Ishikawa (cell line): ENCODE results near the gene CDK5.

Experiments
- CEBPB ChIP-seq: IDR thresholded peaks from 2 replicates; pipeline ENCODE4 v1.6.1; 2012
- CREB1 ChIP-seq: IDR thresholded peaks from 2 replicates; pipeline ENCODE4 v1.6.1; 2012; ENCODE audit warnings: low read depth
- EGR1 ChIP-seq: IDR thresholded peaks from 2 replicates; pipeline ENCODE4 v1.6.1; 2012
- EP300 ChIP-seq: IDR thresholded peaks from 2 replicates; pipeline ENCODE4 v1.6.1; 2012; ENCODE audit warnings: borderline replicate concordance
- FOXM1 ChIP-seq: IDR thresholded peaks from 2 replicates; pipeline ENCODE4 v1.6.1; 2012; ENCODE audit warnings: low read depth, borderline replicate concordance
- MAX ChIP-seq: IDR thresholded peaks from 2 replicates; pipeline ENCODE4 v1.6.1; 2012
- NFIC ChIP-seq: IDR thresholded peaks from 2 replicates; pipeline ENCODE4 v1.6.1; 2012
- RAD21 ChIP-seq: IDR thresholded peaks from 2 replicates; pipeline ENCODE4 v1.6.1; 2012; ENCODE audit warnings: low read depth
- REST ChIP-seq: IDR thresholded peaks from 2 replicates; pipeline ENCODE4 v1.6.1; 2012; ENCODE audit warnings: low read depth, mild to moderate bottlenecking
- TAF1 ChIP-seq: IDR thresholded peaks from 2 replicates; pipeline ENCODE4 v1.6.1; 2012; ENCODE audit warnings: low read depth, mild to moderate bottlenecking
- TCF12 ChIP-seq: IDR thresholded peaks from 2 replicates; pipeline ENCODE4 v1.6.1; 2012; ENCODE audit warnings: low read depth
- TEAD4 ChIP-seq: IDR thresholded peaks from 2 replicates; pipeline ENCODE4 v1.6.1; 2012
- USF1 ChIP-seq: IDR thresholded peaks from 2 replicates; pipeline ENCODE4 v1.6.1; 2012
- YY1 ChIP-seq: IDR thresholded peaks from 2 replicates; pipeline ENCODE4 v1.6.1; 2012; ENCODE audit warnings: low read depth
- ZBTB7A ChIP-seq: IDR thresholded peaks from 2 replicates; pipeline ENCODE4 v1.6.1; 2012; ENCODE audit warnings: low read depth

The CDK5 gene

GRCh38 chr7:151013733-151014497, 43.8 kb downstream of the CDK5 start:
- TF ChIP-seq TEAD4 (no peak), EP300 (no peak), EGR1 (no peak), FOXM1 (no peak), YY1 (no peak), ZBTB7A (no peak), CREB1 (no peak), REST (no peak), MAX (no peak), TCF12 (no peak), CEBPB (no peak), USF1 (no peak), TAF1 (no peak), NFIC (no peak), RAD21 (no peak)

GRCh38 chr7:151013356-151013732, 44.4 kb downstream of the CDK5 start:
- TF ChIP-seq MAX (no peak), TAF1 (no peak), FOXM1 (no peak), EGR1 (no peak), CREB1 (no peak), NFIC (no peak), USF1 (no peak), REST (no peak), RAD21 (no peak), TEAD4 (no peak), ZBTB7A (no peak), CEBPB (no peak), EP300 (no peak), TCF12 (no peak)

GRCh38 chr7:151012911-151013347, 44.8 kb downstream of the CDK5 start:
- TF ChIP-seq RAD21: peak; percentile 33; the same call in 1 of the 2 replicates
- TF ChIP-seq CEBPB: no peak

GRCh38 chr7:151012031-151012692, 45.5 kb downstream of the CDK5 start:
- no peak for TF ChIP-seq YY1
- no peak for TF ChIP-seq TCF12
- no peak for TF ChIP-seq TAF1
- TF ChIP-seq ZBTB7A: no peak
- TF ChIP-seq CEBPB: no peak
- TF ChIP-seq NFIC: no peak
- TF ChIP-seq FOXM1: no peak
- no peak for TF ChIP-seq RAD21
- no peak for TF ChIP-seq CREB1
- TF ChIP-seq EP300: no peak
- no peak for TF ChIP-seq EGR1
- TF ChIP-seq USF1: no peak
- no peak for TF ChIP-seq REST
- TF ChIP-seq MAX: no peak
- no peak for TF ChIP-seq TEAD4
